ENCODE data around the gene APOF. TPM values are rescaled to one million over a fixed set of nuclear protein-coding genes. Genes with fewer than 3 reads are reported as not detected.
A peak's percentile ranks its signal among the peaks of the same experiment; 100 is the strongest.
"Not testable (repeated sequence)": the region's sequence is repeated elsewhere in the genome, so short reads cannot be mapped to it uniquely, and the experiment has no call there.

The APOF gene
- total and polyA plus RNA-seq, 10 of the 15 experiments (the other 5 are each of a cell fraction or from before 2014, with no cell fraction given) = 0.04 to 0.19 (median 0.11) TPM; not detected in 5

- TF ChIP-seq RAD21 (IDR thresholded peaks at IDR 0.05; ENCODE audit: insufficient read depth, low read depth, low read length) = no peak
- TF ChIP-seq SMARCA5 (IDR thresholded peaks at IDR 0.05) = no peak
- TF ChIP-seq BACH1 (IDR thresholded peaks at IDR 0.05; ENCODE audit: borderline replicate concordance) = no peak
- no peak for TF ChIP-seq NFYA (IDR thresholded peaks at IDR 0.05; ENCODE audit: borderline replicate concordance, low read depth, low read length)
- no peak for TF ChIP-seq PAX8 (IDR thresholded peaks at IDR 0.05)
- TF ChIP-seq IRF3 (IDR thresholded peaks at IDR 0.05) = no peak
Observed at GRCh38 chr12:56348776-56349175, 13.9 kb downstream of the APOF start (continued).

- H3K27ac ChIP-seq (ENCODE audit: control insufficient read depth, insufficient read depth); H3K4me1 ChIP-seq (ENCODE audit: control insufficient read depth, insufficient read depth, low read length); H3K79me2 ChIP-seq (ENCODE audit: control insufficient read depth, insufficient read depth, low read length); FAIRE-seq; H3K4me2 ChIP-seq (ENCODE audit: control insufficient read depth, insufficient read depth); H3K27me3 ChIP-seq (replicated peaks in 1 of 2; ENCODE audit: control insufficient read depth in 2 of 2, insufficient read depth in 2 of 2, low read length in 1 of 2); H4K20me1 ChIP-seq (ENCODE audit: control insufficient read depth, insufficient read depth); H3K4me3 ChIP-seq; in situ Hi-C loops (cut with MboI); intact Hi-C loops (cut with micrococcal nuclease; ENCODE audit: unreplicated experiment); H3K9ac ChIP-seq (ENCODE audit: control insufficient read depth, insufficient read depth, low read length); DNase-seq (ENCODE audit: low read depth, low spot score); H3K9me3 ChIP-seq (replicated peaks; ENCODE audit: control insufficient read depth, insufficient read depth, low read length); BruUV-seq (replicated peaks); SMC1A ChIA-PET (ENCODE audit: uncharacterized antibody, unreplicated experiment); H2AFZ ChIP-seq (ENCODE audit: control insufficient read depth, low read depth, low read length): not testable (repeated sequence)
- ChIA-PET POLR2A (interaction anchor here (0.5 to 1.9 kb wide), 5 partner anchors 11 to 248 kb away, joined by 3 to 11 read pairs (median 4); no protein-coding TSS in a partner anchor), CTCF (interaction anchor here (1.0 to 1.3 kb wide), 2 partner anchors 11 to 125 kb away, joined by 3 to 6 read pairs; partner anchors contain the start of gene RNF41), RAD21 (ENCODE audit: unreplicated experiment) (interaction anchor here (0.7 to 1.0 kb wide), 2 partner anchors 13 to 114 kb away, joined by 3 to 4 read pairs; partner anchors contain the start of gene STAT2)
- peak; percentile 58 for ATAC-seq
- peak; percentile 38 for TF ChIP-seq RUNX3 (IDR thresholded peaks at IDR 0.05; ENCODE audit: low read length)
- H3K36me3 ChIP-seq (ENCODE audit: control insufficient read depth in 2 of 2, insufficient read depth in 2 of 2, low read length in 1 of 2) = peaks cover 21 to 51% of the 10 kb centered on the region in 2 experiments
- WGBS (ENCODE audit: insufficient coverage, insufficient replicate concordance, low lambda C conversion rate, missing lambda C conversion rate) = 32% methylated on average over 9 of the region's 9 CpGs
Observed at GRCh38 chr12:56347255-56347654, 15.4 kb downstream of the APOF start.
